ENCODE measurements around the gene EIPR1.
A peak's percentile ranks its signal among the peaks of the same experiment; 100 is the strongest.

Gene EIPR1

DNA sequence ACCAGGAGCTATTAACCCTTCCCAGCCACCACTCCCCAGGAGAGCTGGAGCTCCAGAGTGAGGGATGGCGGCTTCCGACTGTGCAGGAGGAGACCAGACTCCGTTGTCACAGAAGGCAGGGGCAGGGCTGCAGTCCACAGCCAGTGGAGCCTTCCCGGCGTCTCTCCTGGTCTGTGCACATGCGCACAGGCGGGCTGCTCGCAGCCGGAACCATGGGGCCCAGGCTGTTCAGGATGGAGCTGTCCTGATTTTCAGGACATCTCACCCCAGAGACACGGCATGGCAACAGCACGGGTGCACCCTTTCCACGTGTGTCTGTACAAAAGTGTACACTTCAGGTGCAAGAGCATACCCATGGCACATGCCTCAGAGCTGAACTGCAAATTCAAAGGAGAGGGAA lies 28.9 kb downstream of the EIPR1 start:
- Mint-ChIP-seq H3K27me3 (ENCODE audit: low read depth) (no peaks in the 10 kb centered on the region), H3K4me1 (no peaks in the 10 kb centered on the region), H3K27ac (peak overlapping the region in 1 of 3 experiments; percentile 94), H3K4me3 (no peak overlapping the region), H3K36me3 (ENCODE audit: low read depth) (peaks cover 57% of the 10 kb centered on the region), H3K9me3 (peaks cover 4% of the 10 kb centered on the region)
- TF ChIP-seq, protein P1, sequence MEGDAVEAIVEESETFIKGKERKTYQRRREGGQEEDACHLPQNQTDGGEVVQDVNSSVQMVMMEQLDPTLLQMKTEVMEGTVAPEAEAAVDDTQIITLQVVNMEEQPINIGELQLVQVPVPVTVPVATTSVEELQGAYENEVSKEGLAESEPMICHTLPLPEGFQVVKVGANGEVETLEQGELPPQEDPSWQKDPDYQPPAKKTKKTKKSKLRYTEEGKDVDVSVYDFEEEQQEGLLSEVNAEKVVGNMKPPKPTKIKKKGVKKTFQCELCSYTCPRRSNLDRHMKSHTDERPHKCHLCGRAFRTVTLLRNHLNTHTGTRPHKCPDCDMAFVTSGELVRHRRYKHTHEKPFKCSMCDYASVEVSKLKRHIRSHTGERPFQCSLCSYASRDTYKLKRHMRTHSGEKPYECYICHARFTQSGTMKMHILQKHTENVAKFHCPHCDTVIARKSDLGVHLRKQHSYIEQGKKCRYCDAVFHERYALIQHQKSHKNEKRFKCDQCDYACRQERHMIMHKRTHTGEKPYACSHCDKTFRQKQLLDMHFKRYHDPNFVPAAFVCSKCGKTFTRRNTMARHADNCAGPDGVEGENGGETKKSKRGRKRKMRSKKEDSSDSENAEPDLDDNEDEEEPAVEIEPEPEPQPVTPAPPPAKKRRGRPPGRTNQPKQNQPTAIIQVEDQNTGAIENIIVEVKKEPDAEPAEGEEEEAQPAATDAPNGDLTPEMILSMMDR (IDR thresholded peaks at IDR 0.05; ENCODE audit: unreplicated experiment in 3 of 3) = no peak

DNA sequence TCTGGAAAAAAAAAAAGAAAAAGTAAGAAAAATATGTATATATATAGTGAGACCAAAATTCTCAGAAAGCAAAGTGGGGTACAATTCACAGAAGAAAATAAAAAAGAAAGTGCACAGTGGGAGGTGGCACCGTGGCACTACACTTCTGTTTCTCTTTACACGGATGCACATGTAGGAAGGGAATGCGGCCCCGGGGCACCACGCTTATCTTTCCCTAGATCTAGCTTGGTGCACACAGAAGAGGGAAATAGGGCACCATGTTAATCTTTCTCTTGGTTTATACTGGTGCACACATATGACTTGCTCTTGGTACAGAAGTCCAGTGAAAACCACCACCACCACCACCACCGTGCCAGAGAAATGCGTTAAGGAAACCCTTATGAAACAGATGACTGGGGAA lies 32.0 kb downstream of the EIPR1 start:
- TF ChIP-seq, protein P1 (IDR thresholded peaks at IDR 0.05; ENCODE audit: unreplicated experiment in 3 of 3) = no peak
- Mint-ChIP-seq H3K4me3 (no peak overlapping the region), H3K27ac (no peak overlapping the region), H3K4me1 (no peaks in the 10 kb centered on the region), H3K36me3 (ENCODE audit: low read depth) (peaks cover 34% of the 10 kb centered on the region), H3K27me3 (ENCODE audit: low read depth) (no peaks in the 10 kb centered on the region), H3K9me3 (no peaks in the 10 kb centered on the region)

DNA sequence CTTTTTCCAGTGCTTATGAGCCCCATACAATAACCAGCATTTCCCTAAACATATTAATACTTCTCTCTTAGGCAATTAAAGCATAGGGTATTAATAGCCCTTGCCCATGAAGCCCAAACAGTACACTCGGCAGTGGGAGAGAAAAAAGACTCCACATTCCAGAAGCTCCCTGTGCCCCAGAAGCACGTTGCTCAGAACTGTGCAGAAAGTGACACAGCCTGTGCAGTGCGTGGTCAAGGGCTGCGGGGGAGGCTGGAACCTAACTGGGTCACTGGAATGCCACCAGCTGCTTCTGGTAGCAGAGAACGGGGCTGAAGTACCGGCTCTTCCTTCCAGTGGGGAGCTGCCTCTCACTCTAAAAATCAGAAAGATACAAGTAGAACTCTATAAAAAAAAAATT lies 32.7 kb downstream of the EIPR1 start:
- Mint-ChIP-seq H3K27ac (no peak overlapping the region), H3K9me3 (no peaks in the 10 kb centered on the region), H3K4me1 (no peaks in the 10 kb centered on the region), H3K36me3 (ENCODE audit: low read depth) (peaks cover 27% of the 10 kb centered on the region), H3K4me3 (no peak overlapping the region), H3K27me3 (ENCODE audit: low read depth) (no peaks in the 10 kb centered on the region)
- TF ChIP-seq, protein P1 (IDR thresholded peaks at IDR 0.05; ENCODE audit: unreplicated experiment in 3 of 3) = no peak

DNA sequence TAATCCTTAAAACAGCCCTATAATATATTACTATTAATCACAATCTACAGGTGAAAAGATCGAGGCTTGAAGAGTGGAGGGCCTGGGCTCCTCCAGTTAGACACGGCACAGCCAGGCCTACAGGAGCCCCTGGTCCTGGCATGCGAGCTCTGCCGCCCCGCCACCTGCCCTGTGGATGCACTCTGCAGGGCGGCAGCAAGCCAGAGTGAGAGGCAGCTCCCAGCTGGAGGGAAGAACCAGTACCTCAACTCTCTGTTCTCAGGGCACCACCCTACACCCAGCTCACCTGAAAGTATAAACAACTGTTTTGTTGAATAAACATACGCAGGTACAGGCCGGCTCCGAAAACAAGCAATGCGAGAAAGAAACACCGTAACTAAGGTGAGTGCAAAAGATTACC lies 34.6 kb downstream of the EIPR1 start:
- Mint-ChIP-seq H3K4me1 (no peaks in the 10 kb centered on the region), H3K36me3 (ENCODE audit: low read depth) (peaks cover 23% of the 10 kb centered on the region), H3K27ac (no peak overlapping the region), H3K4me3 (no peak overlapping the region), H3K9me3 (no peaks in the 10 kb centered on the region), H3K27me3 (ENCODE audit: low read depth) (no peaks in the 10 kb centered on the region)
- TF ChIP-seq, protein P1 (IDR thresholded peaks at IDR 0.05; ENCODE audit: unreplicated experiment in 3 of 3) = no peak

DNA sequence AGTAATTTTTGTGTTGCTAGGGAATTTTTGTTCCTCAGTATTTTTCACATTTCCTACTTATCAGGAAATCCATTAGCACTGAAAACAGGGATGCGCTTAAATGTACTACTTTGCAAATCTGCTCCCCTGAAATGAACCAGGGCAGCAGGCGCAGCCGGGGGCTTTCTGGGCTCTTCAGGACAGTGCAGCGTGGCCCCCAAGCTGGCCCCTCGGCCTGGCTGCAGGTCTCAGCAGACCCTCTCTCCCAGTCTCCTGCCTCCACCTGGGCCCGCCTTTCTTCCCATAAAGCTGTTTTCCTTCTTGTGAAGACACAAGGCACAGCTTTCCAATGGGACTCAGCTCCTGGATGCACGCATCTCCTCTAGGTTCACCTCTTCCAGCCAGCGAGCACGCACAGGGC lies 35.3 kb downstream of the EIPR1 start:
- Mint-ChIP-seq H3K4me3 (no peak overlapping the region), H3K4me1 (no peaks in the 10 kb centered on the region), H3K27ac (no peak overlapping the region), H3K9me3 (no peaks in the 10 kb centered on the region), H3K27me3 (ENCODE audit: low read depth) (no peaks in the 10 kb centered on the region), H3K36me3 (ENCODE audit: low read depth) (peaks cover 22% of the 10 kb centered on the region)
- TF ChIP-seq, protein P1 (IDR thresholded peaks at IDR 0.05; ENCODE audit: unreplicated experiment in 3 of 3) = no peak

DNA sequence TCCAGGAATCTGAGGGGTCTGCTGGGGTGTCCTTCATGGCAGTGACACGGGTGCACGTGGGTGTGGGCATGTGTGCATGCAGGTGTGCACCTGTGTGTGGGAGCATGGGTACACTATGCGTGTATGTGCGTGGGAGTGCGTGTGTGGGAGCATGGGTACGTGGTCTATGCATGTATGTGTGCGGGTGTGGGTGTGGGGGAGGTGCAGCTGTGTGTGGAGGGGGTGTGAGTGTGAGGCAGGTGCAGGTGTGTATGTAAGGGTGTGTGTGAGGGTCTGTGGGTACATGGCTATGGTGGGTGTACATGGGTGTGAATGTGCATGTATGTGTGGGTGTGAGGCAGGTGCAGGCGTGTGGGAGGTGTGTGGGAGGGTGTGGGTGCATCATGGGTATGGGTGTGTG lies 36.3 kb downstream of the EIPR1 start:
- Mint-ChIP-seq H3K4me1 (no peaks in the 10 kb centered on the region), H3K36me3 (ENCODE audit: low read depth) (peaks cover 16% of the 10 kb centered on the region), H3K27ac (no peak overlapping the region)

More for the DNA sequence above, 36.3 kb downstream of the EIPR1 start:
- H3K4me3 Mint-ChIP-seq = no peak overlapping the region
- TF ChIP-seq, protein P1 (IDR thresholded peaks at IDR 0.05; ENCODE audit: unreplicated experiment in 3 of 3) = no peak
- no peaks in the 10 kb centered on the region for H3K9me3 Mint-ChIP-seq
- H3K27me3 Mint-ChIP-seq (ENCODE audit: low read depth) = no peaks in the 10 kb centered on the region
